ENCODE results near the gene SLC16A5.

Gene SLC16A5

GRCh38 chr17:75061618-75062017, 26.1 kb upstream of the SLC16A5 start:
- peaks cover 44 to 79% of the 10 kb centered on the region in 2 donors for H3K36me3 ChIP-seq (replicated peaks in 1 of 2; ENCODE audit: control insufficient read depth in 2 of 2, insufficient read depth in 2 of 2, low read length in 2 of 2)
- no CpG with 5 or more reads among the region's 8 CpGs for WGBS, 2 donors (ENCODE audit: extremely low coverage in 2 of 2, insufficient read length in 2 of 2, insufficient replicate concordance in 1 of 2)

DNA sequence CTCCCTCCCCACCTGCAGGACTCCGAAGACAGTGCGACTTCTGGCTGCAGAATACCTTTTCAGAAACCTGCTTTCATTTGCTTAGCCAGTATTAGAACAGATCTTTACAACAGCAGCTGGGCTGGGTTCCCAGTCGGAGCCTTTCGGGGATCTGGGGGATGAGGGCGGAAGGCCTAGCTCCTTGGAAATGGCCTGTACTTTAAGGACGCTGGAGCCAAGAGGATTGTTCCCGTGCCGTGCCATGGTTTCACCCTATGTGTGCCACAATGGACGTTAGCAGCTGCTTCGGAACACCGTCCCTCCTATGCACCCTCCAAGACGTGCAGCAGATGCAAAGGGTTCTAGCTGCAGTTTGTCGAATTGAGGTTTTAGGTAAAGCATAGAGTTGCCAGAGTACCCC, 24.6 kb upstream of the SLC16A5 start:
- Histone ChIP-seq H2AK5ac (ENCODE audit: low read depth, low read length) (no peak overlapping the region), H3K18ac (ENCODE audit: low read length) (no peak overlapping the region), H3K9ac (ENCODE audit: low read depth, low read length, poor library complexity) (no peak overlapping the region), H2BK15ac (ENCODE audit: low read length) (no peak overlapping the region), H4K91ac (ENCODE audit: low read depth, low read length, poor library complexity) (no peak overlapping the region), H3K9me3 (replicated peaks in 1 of 2; ENCODE audit: control insufficient read depth in 2 of 2, insufficient read depth in 1 of 2, low read depth in 1 of 2, low read length in 2 of 2) (no peaks in the 10 kb centered on the region), H2AFZ (ENCODE audit: low read length) (no peak overlapping the region), H2BK12ac (ENCODE audit: low read length) (no peak overlapping the region), H3K36me3 (replicated peaks in 1 of 2; ENCODE audit: control insufficient read depth in 2 of 2, insufficient read depth in 2 of 2, low read length in 2 of 2) (peaks cover 44 to 66% of the 10 kb centered on the region in 2 donors), H4K8ac (ENCODE audit: low read depth, low read length) (no peak overlapping the region), H3K14ac (ENCODE audit: low read length) (no peak overlapping the region), H3K23ac (ENCODE audit: low read depth, low read length, poor library complexity) (no peak overlapping the region), H3K27ac (replicated peaks; ENCODE audit: low read length) (no peak overlapping the region), H2BK5ac (ENCODE audit: low read length) (no peak overlapping the region), H3K27me3 (ENCODE audit: control insufficient read depth in 3 of 3, insufficient read depth in 3 of 3, low read depth in 1 of 3, low read length in 3 of 3) (no peaks in the 10 kb centered on the region), H3K4me1 (ENCODE audit: control insufficient read depth in 2 of 2, insufficient read depth in 1 of 2, low read depth in 1 of 2, low read length in 2 of 2) (no peaks in the 10 kb centered on the region), H2BK120ac (ENCODE audit: low read depth, low read length) (no peak overlapping the region), H3K4me3 (ENCODE audit: low read length in 2 of 2) (no peak overlapping the region), H3K4me2 (ENCODE audit: insufficient read depth, low read length, poor library complexity, severe bottlenecking) (no peak overlapping the region), H3K79me1 (ENCODE audit: low read depth, low read length) (no peaks in the 10 kb centered on the region), H3K4ac (ENCODE audit: low read length) (no peak overlapping the region)
- no peak for DNase-seq (ENCODE audit: low spot score)
- WGBS, 2 donors (ENCODE audit: extremely low coverage in 2 of 2, insufficient read length in 2 of 2, insufficient replicate concordance in 1 of 2) = no CpG with 5 or more reads among the region's 13 CpGs

More at GRCh38 chr17:75061618-75062017, 26.1 kb upstream of the SLC16A5 start:
- no peak overlapping the region for H3K14ac ChIP-seq (ENCODE audit: low read length)
- H3K27me3 ChIP-seq (ENCODE audit: control insufficient read depth in 3 of 3, insufficient read depth in 3 of 3, low read depth in 1 of 3, low read length in 3 of 3) = no peaks in the 10 kb centered on the region
- H2BK15ac ChIP-seq (ENCODE audit: low read length) = no peak overlapping the region
- no peak overlapping the region for H2BK120ac ChIP-seq (ENCODE audit: low read depth, low read length)
- H2BK12ac ChIP-seq (ENCODE audit: low read length) = no peak overlapping the region
- H3K79me1 ChIP-seq (ENCODE audit: low read depth, low read length) = no peaks in the 10 kb centered on the region
- no peak overlapping the region for H3K4ac ChIP-seq (ENCODE audit: low read length)
- H3K4me1 ChIP-seq (ENCODE audit: control insufficient read depth in 2 of 2, insufficient read depth in 1 of 2, low read depth in 1 of 2, low read length in 2 of 2) = no peaks in the 10 kb centered on the region
- H3K4me3 ChIP-seq (ENCODE audit: low read length in 2 of 2) = no peak overlapping the region
- DNase-seq (ENCODE audit: low spot score) = no peak
- H3K9me3 ChIP-seq (replicated peaks in 1 of 2; ENCODE audit: control insufficient read depth in 2 of 2, insufficient read depth in 1 of 2, low read depth in 1 of 2, low read length in 2 of 2) = no peaks in the 10 kb centered on the region
- H3K27ac ChIP-seq (replicated peaks; ENCODE audit: low read length) = no peak overlapping the region
- no peak overlapping the region for H4K8ac ChIP-seq (ENCODE audit: low read depth, low read length)
- H3K9ac ChIP-seq (ENCODE audit: low read depth, low read length, poor library complexity) = no peak overlapping the region
- H2AFZ ChIP-seq (ENCODE audit: low read length) = no peak overlapping the region
- no peak overlapping the region for H3K18ac ChIP-seq (ENCODE audit: low read length)
- no peak overlapping the region for H3K23ac ChIP-seq (ENCODE audit: low read depth, low read length, poor library complexity)
- no peak overlapping the region for H3K4me2 ChIP-seq (ENCODE audit: insufficient read depth, low read length, poor library complexity, severe bottlenecking)
- H4K91ac ChIP-seq (ENCODE audit: low read depth, low read length, poor library complexity) = no peak overlapping the region
- no peak overlapping the region for H2BK5ac ChIP-seq (ENCODE audit: low read length)
- H2AK5ac ChIP-seq (ENCODE audit: low read depth, low read length) = no peak overlapping the region

DNA sequence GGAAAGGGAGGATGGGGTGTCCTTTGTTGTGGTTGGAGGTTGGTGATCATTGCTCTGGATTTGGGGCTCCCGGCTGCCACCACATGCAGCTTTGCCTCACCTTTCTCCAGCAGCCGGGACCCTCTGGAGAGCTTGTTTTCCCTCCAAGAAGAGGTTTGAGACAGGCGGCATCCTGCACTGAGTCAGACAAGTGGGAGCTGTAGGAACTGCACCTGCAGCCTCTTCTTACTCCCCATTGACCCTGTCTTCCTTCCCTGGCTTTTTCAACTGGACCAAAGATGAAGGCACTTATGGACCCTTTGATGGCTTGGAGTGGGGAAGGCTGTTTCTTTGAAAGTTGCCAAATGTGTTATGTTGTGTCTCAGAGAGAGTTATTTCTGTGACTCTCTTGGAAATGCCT, 24.1 kb upstream of the SLC16A5 start:
- H4K91ac ChIP-seq (ENCODE audit: low read depth, low read length, poor library complexity) = no peak overlapping the region
- WGBS, 2 donors (ENCODE audit: extremely low coverage in 2 of 2, insufficient read length in 2 of 2, insufficient replicate concordance in 1 of 2) = no CpG with 5 or more reads among the region's 3 CpGs
- H2AK5ac ChIP-seq (ENCODE audit: low read depth, low read length) = no peak overlapping the region
- H2BK120ac ChIP-seq (ENCODE audit: low read depth, low read length) = no peak overlapping the region
- H3K79me1 ChIP-seq (ENCODE audit: low read depth, low read length) = no peaks in the 10 kb centered on the region
- H3K9me3 ChIP-seq (replicated peaks in 1 of 2; ENCODE audit: control insufficient read depth in 2 of 2, insufficient read depth in 1 of 2, low read depth in 1 of 2, low read length in 2 of 2) = no peaks in the 10 kb centered on the region
- no peak overlapping the region for H3K4me2 ChIP-seq (ENCODE audit: insufficient read depth, low read length, poor library complexity, severe bottlenecking)
- no peak overlapping the region for H2AFZ ChIP-seq (ENCODE audit: low read length)
- no peak overlapping the region for H2BK12ac ChIP-seq (ENCODE audit: low read length)
- no peak overlapping the region for H3K4ac ChIP-seq (ENCODE audit: low read length)
- no peak overlapping the region for H3K14ac ChIP-seq (ENCODE audit: low read length)
- no peak overlapping the region for H4K8ac ChIP-seq (ENCODE audit: low read depth, low read length)
- H3K9ac ChIP-seq (ENCODE audit: low read depth, low read length, poor library complexity) = no peak overlapping the region
- H2BK5ac ChIP-seq (ENCODE audit: low read length) = no peak overlapping the region
- H3K36me3 ChIP-seq (replicated peaks in 1 of 2; ENCODE audit: control insufficient read depth in 2 of 2, insufficient read depth in 2 of 2, low read length in 2 of 2) = peaks cover 44 to 66% of the 10 kb centered on the region in 2 donors
- H3K18ac ChIP-seq (ENCODE audit: low read length) = no peak overlapping the region
- no peak for DNase-seq (ENCODE audit: low spot score)
- no peak overlapping the region for H3K4me3 ChIP-seq (ENCODE audit: low read length in 2 of 2)
- no peaks in the 10 kb centered on the region for H3K27me3 ChIP-seq (ENCODE audit: control insufficient read depth in 3 of 3, insufficient read depth in 3 of 3, low read depth in 1 of 3, low read length in 3 of 3)
- H3K4me1 ChIP-seq (ENCODE audit: control insufficient read depth in 2 of 2, insufficient read depth in 1 of 2, low read depth in 1 of 2, low read length in 2 of 2) = no peaks in the 10 kb centered on the region
- no peak overlapping the region for H3K27ac ChIP-seq (replicated peaks; ENCODE audit: low read length)
- H3K23ac ChIP-seq (ENCODE audit: low read depth, low read length, poor library complexity) = no peak overlapping the region
- no peak overlapping the region for H2BK15ac ChIP-seq (ENCODE audit: low read length)

DNA sequence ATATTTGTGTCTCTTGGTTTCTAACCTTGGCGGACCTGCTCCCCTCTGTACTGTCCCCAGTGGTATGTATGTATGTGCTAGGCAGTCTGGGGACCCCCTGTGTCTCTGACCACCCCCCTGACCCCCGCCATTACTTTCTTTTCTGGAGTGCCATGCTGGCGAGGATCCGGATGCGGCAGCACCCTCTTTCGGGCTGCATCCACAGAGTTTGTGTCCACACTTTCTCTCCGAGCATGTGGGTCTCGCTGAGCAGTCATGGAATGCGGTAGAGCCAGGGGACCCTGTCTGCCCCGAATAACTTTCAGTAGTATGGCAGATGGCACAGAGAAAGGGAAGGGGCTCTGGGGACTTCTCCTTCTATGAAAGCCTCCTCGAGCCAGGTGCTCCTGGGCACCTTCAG, 23.7 kb upstream of the SLC16A5 start:
- H4K8ac ChIP-seq (ENCODE audit: low read depth, low read length) = no peak overlapping the region
- no peak overlapping the region for H2BK15ac ChIP-seq (ENCODE audit: low read length)
- H3K23ac ChIP-seq (ENCODE audit: low read depth, low read length, poor library complexity) = no peak overlapping the region
- H4K91ac ChIP-seq (ENCODE audit: low read depth, low read length, poor library complexity) = no peak overlapping the region
- no peak overlapping the region for H2BK120ac ChIP-seq (ENCODE audit: low read depth, low read length)
- no peak overlapping the region for H3K14ac ChIP-seq (ENCODE audit: low read length)
- H3K9ac ChIP-seq (ENCODE audit: low read depth, low read length, poor library complexity) = no peak overlapping the region
- no peak overlapping the region for H3K18ac ChIP-seq (ENCODE audit: low read length)
- H2AFZ ChIP-seq (ENCODE audit: low read length) = no peak overlapping the region
- no peaks in the 10 kb centered on the region for H3K79me1 ChIP-seq (ENCODE audit: low read depth, low read length)
- H3K4me2 ChIP-seq (ENCODE audit: insufficient read depth, low read length, poor library complexity, severe bottlenecking) = no peak overlapping the region
- H3K9me3 ChIP-seq (replicated peaks in 1 of 2; ENCODE audit: control insufficient read depth in 2 of 2, insufficient read depth in 1 of 2, low read depth in 1 of 2, low read length in 2 of 2) = no peaks in the 10 kb centered on the region
- H2BK12ac ChIP-seq (ENCODE audit: low read length) = no peak overlapping the region
- H3K4me1 ChIP-seq (ENCODE audit: control insufficient read depth in 2 of 2, insufficient read depth in 1 of 2, low read depth in 1 of 2, low read length in 2 of 2) = no peaks in the 10 kb centered on the region
- no peak overlapping the region for H2BK5ac ChIP-seq (ENCODE audit: low read length)
- H2AK5ac ChIP-seq (ENCODE audit: low read depth, low read length) = no peak overlapping the region
- WGBS, 2 donors (ENCODE audit: extremely low coverage in 2 of 2, insufficient read length in 2 of 2, insufficient replicate concordance in 1 of 2) = no CpG with 5 or more reads among the region's 11 CpGs
- H3K27ac ChIP-seq (replicated peaks; ENCODE audit: low read length) = no peak overlapping the region
- DNase-seq (ENCODE audit: low spot score) = no peak
- no peak overlapping the region for H3K4me3 ChIP-seq (ENCODE audit: low read length in 2 of 2)
- H3K36me3 ChIP-seq (replicated peaks in 1 of 2; ENCODE audit: control insufficient read depth in 2 of 2, insufficient read depth in 2 of 2, low read length in 2 of 2) = peaks cover 44 to 66% of the 10 kb centered on the region in 2 donors
- no peak overlapping the region for H3K4ac ChIP-seq (ENCODE audit: low read length)
- H3K27me3 ChIP-seq (ENCODE audit: control insufficient read depth in 3 of 3, insufficient read depth in 3 of 3, low read depth in 1 of 3, low read length in 3 of 3) = no peaks in the 10 kb centered on the region

Data from neuronal stem cell (in vitro differentiated cells).